Prostate gland (tissue), 2 donors: ENCODE results near the gene MGRN1.

Source experiments
- CTCF ChIP-seq, 4 experiments: fragments of 200-600 bp in 2 of 4; fragments of 450-650 bp in 2 of 4; sonication (generic) in 2 of 4; IDR thresholded peaks; 1 replicate in 3 of 4; 2 replicates in 1 of 4; pipeline ENCODE4 v1.5.1; 2016 to 2019; ENCODE audit warnings: antibody characterized with exemption in 4 of 4, mild to moderate bottlenecking in 2 of 4, moderate library complexity in 2 of 4
- POLR2AphosphoS5 ChIP-seq: sonication (generic); formaldehyde crosslinking; IDR thresholded peaks from one replicate; pipeline ENCODE4 v1.6.1; 2017; ENCODE audit warnings: antibody characterized with exemption

- TF ChIP-seq CTCF (IDR thresholded peaks at IDR 0.05) (no peak), POLR2AphosphoS5 (no peak)
Measured at GRCh38 chr16:4678596-4678995, 54.0 kb downstream of the MGRN1 start.
